A673 (cell line): ENCODE data around the gene TSR1. TPM values are rescaled to one million over a fixed set of nuclear protein-coding genes. Genes with fewer than 3 reads are reported as not detected.
"Not testable (repeated sequence)": the region's sequence is repeated elsewhere in the genome, so short reads cannot be mapped to it uniquely, and the experiment has no call there.

ENCODE experiments used
- BruUV-seq: library from RNA; stranded (reverse); fragments of 400-500 nt; replicated peaks from 2 replicates; lab custom pipeline; 2021; lab: Mats Ljungman, UMichigan
- CTCF ChIA-PET: fragments of 300-600 bp; sonication (Branson Sonifier 250); formaldehyde crosslinking; loops from one replicate; lab custom pipeline; 2022; ENCODE audit warnings: antibody characterized with exemption; lab: Charles Lee
- POLR2A ChIA-PET: fragments of 300-600 bp; sonication (Branson Sonifier 250); formaldehyde crosslinking; loops from one replicate; lab custom pipeline; 2022; ENCODE audit warnings: antibody characterized with exemption; ENCODE audit not compliant: low non-redundant PET; lab: Charles Lee
- DNase-seq: peaks from one replicate; pipeline ENCODE4 v3.0.0-alpha.2; 2015; ENCODE audit warnings: low spot score
- H3K27ac ChIP-seq: fragments of 200-600 bp; sonication (generic); 2 replicates; pipeline ENCODE4 v1.5.1; 2016; ENCODE audit warnings: mixed run types, low read depth, mild to moderate bottlenecking, mixed read lengths, antibody characterized with exemption, low read length; ENCODE audit not compliant: poor library complexity, severe bottlenecking
- H3K27me3 ChIP-seq: fragments of 200-600 bp; sonication (generic); replicated peaks from 2 replicates; pipeline ENCODE4 v1.6.1; 2017; ENCODE audit warnings: mixed run types, low read depth, mild to moderate bottlenecking, mixed read lengths, antibody characterized with exemption, low read length; ENCODE audit not compliant: insufficient read depth, poor library complexity
- H3K36me3 ChIP-seq: fragments of 200-600 bp; sonication (generic); 2 replicates; pipeline ENCODE4 v1.6.1; 2016; ENCODE audit warnings: mixed run types, mild to moderate bottlenecking, mixed read lengths, antibody characterized with exemption, low read length; ENCODE audit not compliant: insufficient read depth, poor library complexity, severe bottlenecking
- H3K4me1 ChIP-seq: fragments of 200-600 bp; sonication (generic); 2 replicates; pipeline ENCODE4 v1.6.1; 2017; ENCODE audit warnings: mixed run types, mild to moderate bottlenecking, mixed read lengths, antibody characterized with exemption, low read length; ENCODE audit not compliant: insufficient read depth, poor library complexity, severe bottlenecking
- H3K4me3 ChIP-seq: fragments of 200-600 bp; sonication (generic); 2 replicates; pipeline ENCODE4 v1.5.1; 2016; ENCODE audit warnings: low read depth, mixed run types, mild to moderate bottlenecking, mixed read lengths, low read length; ENCODE audit not compliant: poor library complexity, severe bottlenecking
- H3K9me3 ChIP-seq: fragments of 200-600 bp; sonication (generic); 2 replicates; pipeline ENCODE4 v1.6.1; 2016; ENCODE audit warnings: mixed run types, low read depth, mild to moderate bottlenecking, mixed read lengths, antibody characterized with exemption, low read length; ENCODE audit not compliant: poor library complexity, severe bottlenecking
- CTCF ChIP-seq: fragments of 300-800, 200-600 bp; sonication (generic); conservative IDR thresholded peaks from 2 replicates; pipeline ENCODE4 v1.5.1; 2017; ENCODE audit warnings: low read depth, mild to moderate bottlenecking, antibody characterized with exemption, low read length, moderate library complexity, mixed read lengths
- EZH2 ChIP-seq: fragments of 200-600 bp; sonication (generic); IDR thresholded peaks from 2 replicates; pipeline ENCODE4 v1.6.1; 2017; ENCODE audit warnings: borderline replicate concordance, low read depth, mild to moderate bottlenecking, mixed read lengths, antibody characterized with exemption, low read length; ENCODE audit not compliant: poor library complexity, severe bottlenecking
- intact Hi-C: fragments of 100-400 bp; cut with micrococcal nuclease; formaldehyde crosslinking; loops from one replicate; pipeline ENCODE4 v1.10.0; 2022; ENCODE audit not compliant: unreplicated experiment
- total RNA-seq: library from RNA; stranded (reverse); gene quantifications from 2 replicates; pipeline ENCODE4 v1.2.3, GENCODE V29; 2021

TSR1 gene
- total RNA-seq, 1 experiment from 2014 or later: 91.0 TPM

- BruUV-seq: no TSS peak
- Histone ChIP-seq H3K9me3 (no peaks in the 10 kb centered on the region), H3K27ac (no peak overlapping the region), H3K36me3 (peaks cover 16% of the 10 kb centered on the region), H3K4me1 (no peaks in the 10 kb centered on the region), H3K27me3 (no peaks in the 10 kb centered on the region), H3K4me3 (no peak overlapping the region)
- CTCF ChIA-PET: interaction anchor here (0.6 kb wide), 1 partner anchor 10 kb away, joined by 4 read pairs; no protein-coding TSS in a partner anchor
- intact Hi-C loops: no loop called here
- no peak for DNase-seq
- TF ChIP-seq CTCF (no peak), EZH2 (no peak)
- POLR2A ChIA-PET: no interaction called here
Measured at GRCh38 chr17:2317796-2318195, 18.5 kb downstream of the TSR1 start.

GRCh38 chr17:2316916-2317205, 19.4 kb downstream of the TSR1 start:
- H3K4me3 ChIP-seq, DNase-seq, H3K4me1 ChIP-seq, BruUV-seq, H3K27me3 ChIP-seq, intact Hi-C loops, H3K36me3 ChIP-seq, CTCF ChIA-PET, H3K9me3 ChIP-seq, H3K27ac ChIP-seq, POLR2A ChIA-PET: not testable (repeated sequence)

- no peak overlapping the region for H3K27ac ChIP-seq
- H3K4me1 ChIP-seq: no peaks in the 10 kb centered on the region
- CTCF ChIA-PET: no interaction called here
- intact Hi-C loops: no loop called here
- H3K9me3 ChIP-seq: no peaks in the 10 kb centered on the region
- DNase-seq: no peak
- H3K4me3 ChIP-seq: no peak overlapping the region
- H3K36me3 ChIP-seq: no peaks in the 10 kb centered on the region
- BruUV-seq: no TSS peak
- TF ChIP-seq CTCF: no peak
- no peak for TF ChIP-seq EZH2
- POLR2A ChIA-PET: no interaction called here
- no peaks in the 10 kb centered on the region for H3K27me3 ChIP-seq
Measured at GRCh38 chr17:2312736-2313135, 23.5 kb downstream of the TSR1 start.

- no peaks in the 10 kb centered on the region for H3K36me3 ChIP-seq
- TF ChIP-seq CTCF: no peak
- no peak for TF ChIP-seq EZH2
- no peak for DNase-seq
- no TSS peak for BruUV-seq
- H3K27me3 ChIP-seq: no peaks in the 10 kb centered on the region
- no peaks in the 10 kb centered on the region for H3K4me1 ChIP-seq
- ChIA-PET POLR2A (interaction anchor here (0.7 kb wide), 1 partner anchor 497 kb away, joined by 3 read pairs; no protein-coding TSS in a partner anchor), CTCF (no interaction called here)
- intact Hi-C loops: no loop called here
- H3K27ac ChIP-seq: no peak overlapping the region
- no peak overlapping the region for H3K4me3 ChIP-seq
- H3K9me3 ChIP-seq: no peaks in the 10 kb centered on the region
Measured at GRCh38 chr17:2309338-2310154, 26.7 kb downstream of the TSR1 start.
